ENCODE data around the gene CD302. TPM values are rescaled to one million over a fixed set of nuclear protein-coding genes. Genes with fewer than 3 reads are reported as not detected.

Gene CD302
- total and polyA plus RNA-seq, 4 donors, result 65.9 to 118 (median 96.8) TPM

DNA sequence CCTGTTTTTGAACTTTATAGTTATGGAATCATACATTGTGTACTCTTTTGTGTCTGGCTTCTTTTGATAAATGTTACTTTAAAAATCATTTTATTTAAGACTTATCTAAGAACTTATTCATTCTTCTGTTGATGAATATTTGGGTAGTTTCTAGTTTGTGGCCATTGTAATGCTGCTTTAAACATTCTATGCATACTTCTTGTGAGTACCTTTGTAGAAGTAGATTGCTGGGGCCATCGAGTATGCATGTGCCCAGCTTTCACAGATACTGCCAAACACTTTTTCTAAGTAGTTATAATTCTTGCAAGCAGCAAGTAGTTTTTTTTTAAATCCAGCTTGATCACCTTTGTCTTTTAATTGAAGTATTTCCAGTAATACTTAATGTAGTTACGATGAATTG, 11.1 kb downstream of the CD302 start (continued):
- TF ChIP-seq, protein P1, sequence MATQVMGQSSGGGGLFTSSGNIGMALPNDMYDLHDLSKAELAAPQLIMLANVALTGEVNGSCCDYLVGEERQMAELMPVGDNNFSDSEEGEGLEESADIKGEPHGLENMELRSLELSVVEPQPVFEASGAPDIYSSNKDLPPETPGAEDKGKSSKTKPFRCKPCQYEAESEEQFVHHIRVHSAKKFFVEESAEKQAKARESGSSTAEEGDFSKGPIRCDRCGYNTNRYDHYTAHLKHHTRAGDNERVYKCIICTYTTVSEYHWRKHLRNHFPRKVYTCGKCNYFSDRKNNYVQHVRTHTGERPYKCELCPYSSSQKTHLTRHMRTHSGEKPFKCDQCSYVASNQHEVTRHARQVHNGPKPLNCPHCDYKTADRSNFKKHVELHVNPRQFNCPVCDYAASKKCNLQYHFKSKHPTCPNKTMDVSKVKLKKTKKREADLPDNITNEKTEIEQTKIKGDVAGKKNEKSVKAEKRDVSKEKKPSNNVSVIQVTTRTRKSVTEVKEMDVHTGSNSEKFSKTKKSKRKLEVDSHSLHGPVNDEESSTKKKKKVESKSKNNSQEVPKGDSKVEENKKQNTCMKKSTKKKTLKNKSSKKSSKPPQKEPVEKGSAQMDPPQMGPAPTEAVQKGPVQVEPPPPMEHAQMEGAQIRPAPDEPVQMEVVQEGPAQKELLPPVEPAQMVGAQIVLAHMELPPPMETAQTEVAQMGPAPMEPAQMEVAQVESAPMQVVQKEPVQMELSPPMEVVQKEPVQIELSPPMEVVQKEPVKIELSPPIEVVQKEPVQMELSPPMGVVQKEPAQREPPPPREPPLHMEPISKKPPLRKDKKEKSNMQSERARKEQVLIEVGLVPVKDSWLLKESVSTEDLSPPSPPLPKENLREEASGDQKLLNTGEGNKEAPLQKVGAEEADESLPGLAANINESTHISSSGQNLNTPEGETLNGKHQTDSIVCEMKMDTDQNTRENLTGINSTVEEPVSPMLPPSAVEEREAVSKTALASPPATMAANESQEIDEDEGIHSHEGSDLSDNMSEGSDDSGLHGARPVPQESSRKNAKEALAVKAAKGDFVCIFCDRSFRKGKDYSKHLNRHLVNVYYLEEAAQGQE (IDR thresholded peaks at IDR 0.05), result no peak
- no peak for TF ChIP-seq JUND (IDR thresholded peaks at IDR 0.05)
- no peak for TF ChIP-seq YY1 (IDR thresholded peaks at IDR 0.05)
- TF ChIP-seq HNF4A (conservative IDR thresholded peaks at IDR 0.05), result no peak
- TF ChIP-seq RXRA (IDR thresholded peaks at IDR 0.05), result no peak

DNA sequence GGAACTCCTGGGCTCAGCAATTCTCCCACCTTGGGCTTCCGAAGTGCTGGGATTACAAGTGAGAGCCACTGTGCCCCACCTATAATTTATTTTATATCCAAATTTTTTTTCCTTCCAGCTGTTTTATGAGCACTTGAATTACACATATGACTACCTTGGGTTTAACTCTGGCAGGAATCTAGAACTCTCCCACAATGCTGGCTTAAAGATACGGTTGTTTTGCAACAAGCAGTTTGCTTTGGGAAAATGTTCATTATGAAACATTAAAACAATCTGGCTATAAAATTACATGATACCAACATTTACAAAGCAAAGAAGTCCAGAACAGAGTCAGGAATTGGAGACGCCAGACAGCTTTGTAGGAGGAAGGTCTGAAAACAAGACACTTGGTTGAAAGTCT, 12.8 kb downstream of the CD302 start:
- Histone ChIP-seq H3K4me1 (ENCODE audit: control insufficient read depth in 4 of 4, insufficient read depth in 4 of 4, low read length in 3 of 4) (peaks cover 5 to 32% (median 12%) of the 10 kb centered on the region in 4 donors), H3K9me3 (ENCODE audit: control insufficient read depth in 4 of 4, low read length in 3 of 4) (no peaks in the 10 kb centered on the region), H3K9ac (ENCODE audit: low read depth in 1 of 2, low read length in 2 of 2) (no peak overlapping the region), H3K36me3 (ENCODE audit: control insufficient read depth in 4 of 4, insufficient read depth in 3 of 4, low read depth in 1 of 4, low read length in 3 of 4) (peaks cover 0 to 7% (median 3%) of the 10 kb centered on the region in 4 donors), H3K4me3 (ENCODE audit: low read depth in 1 of 3, low read length in 3 of 3) (no peak overlapping the region), H3K27me3 (ENCODE audit: control insufficient read depth in 4 of 4, insufficient read depth in 4 of 4, low read length in 3 of 4) (no peaks in the 10 kb centered on the region), H3K27ac (ENCODE audit: low read depth in 1 of 2, low read length in 2 of 2) (peak overlapping the region in 1 of 2 donors; percentile 12)
- WGBS, result 63% methylated on average over 3 of the region's 3 CpGs
- TF ChIP-seq RAD21 (IDR thresholded peaks at IDR 0.05), result no peak
- TF ChIP-seq, protein P2, sequence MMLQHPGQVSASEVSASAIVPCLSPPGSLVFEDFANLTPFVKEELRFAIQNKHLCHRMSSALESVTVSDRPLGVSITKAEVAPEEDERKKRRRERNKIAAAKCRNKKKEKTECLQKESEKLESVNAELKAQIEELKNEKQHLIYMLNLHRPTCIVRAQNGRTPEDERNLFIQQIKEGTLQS (IDR thresholded peaks at IDR 0.05), result no peak
- no peak for TF ChIP-seq RXRA (IDR thresholded peaks at IDR 0.05)
- no peak for TF ChIP-seq JUND (IDR thresholded peaks at IDR 0.05)
- TF ChIP-seq, protein P3, sequence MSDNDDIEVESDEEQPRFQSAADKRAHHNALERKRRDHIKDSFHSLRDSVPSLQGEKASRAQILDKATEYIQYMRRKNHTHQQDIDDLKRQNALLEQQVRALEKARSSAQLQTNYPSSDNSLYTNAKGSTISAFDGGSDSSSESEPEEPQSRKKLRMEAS (IDR thresholded peaks at IDR 0.05), result no peak
- TF ChIP-seq, protein P4, sequence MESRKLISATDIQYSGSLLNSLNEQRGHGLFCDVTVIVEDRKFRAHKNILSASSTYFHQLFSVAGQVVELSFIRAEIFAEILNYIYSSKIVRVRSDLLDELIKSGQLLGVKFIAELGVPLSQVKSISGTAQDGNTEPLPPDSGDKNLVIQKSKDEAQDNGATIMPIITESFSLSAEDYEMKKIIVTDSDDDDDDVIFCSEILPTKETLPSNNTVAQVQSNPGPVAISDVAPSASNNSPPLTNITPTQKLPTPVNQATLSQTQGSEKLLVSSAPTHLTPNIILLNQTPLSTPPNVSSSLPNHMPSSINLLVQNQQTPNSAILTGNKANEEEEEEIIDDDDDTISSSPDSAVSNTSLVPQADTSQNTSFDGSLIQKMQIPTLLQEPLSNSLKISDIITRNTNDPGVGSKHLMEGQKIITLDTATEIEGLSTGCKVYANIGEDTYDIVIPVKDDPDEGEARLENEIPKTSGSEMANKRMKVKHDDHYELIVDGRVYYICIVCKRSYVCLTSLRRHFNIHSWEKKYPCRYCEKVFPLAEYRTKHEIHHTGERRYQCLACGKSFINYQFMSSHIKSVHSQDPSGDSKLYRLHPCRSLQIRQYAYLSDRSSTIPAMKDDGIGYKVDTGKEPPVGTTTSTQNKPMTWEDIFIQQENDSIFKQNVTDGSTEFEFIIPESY (IDR thresholded peaks at IDR 0.05), result no peak
- TF ChIP-seq HNF4G (IDR thresholded peaks at IDR 0.05), result no peak
- TF ChIP-seq, protein P5, sequence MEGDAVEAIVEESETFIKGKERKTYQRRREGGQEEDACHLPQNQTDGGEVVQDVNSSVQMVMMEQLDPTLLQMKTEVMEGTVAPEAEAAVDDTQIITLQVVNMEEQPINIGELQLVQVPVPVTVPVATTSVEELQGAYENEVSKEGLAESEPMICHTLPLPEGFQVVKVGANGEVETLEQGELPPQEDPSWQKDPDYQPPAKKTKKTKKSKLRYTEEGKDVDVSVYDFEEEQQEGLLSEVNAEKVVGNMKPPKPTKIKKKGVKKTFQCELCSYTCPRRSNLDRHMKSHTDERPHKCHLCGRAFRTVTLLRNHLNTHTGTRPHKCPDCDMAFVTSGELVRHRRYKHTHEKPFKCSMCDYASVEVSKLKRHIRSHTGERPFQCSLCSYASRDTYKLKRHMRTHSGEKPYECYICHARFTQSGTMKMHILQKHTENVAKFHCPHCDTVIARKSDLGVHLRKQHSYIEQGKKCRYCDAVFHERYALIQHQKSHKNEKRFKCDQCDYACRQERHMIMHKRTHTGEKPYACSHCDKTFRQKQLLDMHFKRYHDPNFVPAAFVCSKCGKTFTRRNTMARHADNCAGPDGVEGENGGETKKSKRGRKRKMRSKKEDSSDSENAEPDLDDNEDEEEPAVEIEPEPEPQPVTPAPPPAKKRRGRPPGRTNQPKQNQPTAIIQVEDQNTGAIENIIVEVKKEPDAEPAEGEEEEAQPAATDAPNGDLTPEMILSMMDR (IDR thresholded peaks at IDR 0.05; ENCODE audit: low read depth, low read length, missing input control), result no peak
- TF ChIP-seq TAF1 (conservative IDR thresholded peaks at IDR 0.05), result no peak
- no peak for TF ChIP-seq EGR1 (IDR thresholded peaks at IDR 0.05; ENCODE audit: low read depth in 2 of 2)
- TF ChIP-seq, protein P1 (IDR thresholded peaks at IDR 0.05), result no peak
- DNase-seq (ENCODE audit: low spot score), result no peak

Measured in liver (tissue), 9 donors.